NT2/D1 (cell line): ENCODE results near the gene SPPL2B.

Source experiments
- SUZ12 ChIP-seq: IDR thresholded peaks from 2 replicates; pipeline ENCODE4 v1.6.1; 2011; ENCODE audit not compliant: insufficient read length, insufficient read depth; ENCODE audit errors: extremely low read depth
- YY1 ChIP-seq: IDR thresholded peaks from 2 replicates; pipeline ENCODE4 v1.6.1; 2011; ENCODE audit not compliant: insufficient read length, insufficient read depth
- ZNF274 ChIP-seq: IDR thresholded peaks from 2 replicates; pipeline ENCODE4 v1.6.1; 2011; ENCODE audit warnings: mild to moderate bottlenecking, low read depth, low read length

DNA sequence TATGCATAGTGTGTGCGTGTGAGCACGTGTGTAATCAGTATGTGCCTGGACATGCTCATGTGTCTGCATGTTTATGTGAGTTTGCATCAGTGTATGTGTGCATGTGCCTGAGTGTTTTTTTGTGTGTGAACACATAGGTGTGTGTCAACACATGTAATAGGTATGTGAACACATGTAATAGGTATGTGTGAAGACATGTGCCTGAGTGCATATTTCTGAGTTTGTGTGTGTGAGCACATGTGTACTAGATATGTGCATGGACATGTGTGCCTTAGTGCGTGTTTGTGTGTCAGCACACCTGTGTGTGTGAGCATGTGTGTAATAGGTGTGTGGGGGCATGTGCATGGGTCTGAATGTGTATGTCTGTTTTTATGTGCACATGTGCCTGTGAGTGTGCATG is 7.4 kb downstream of the SPPL2B start:
- TF ChIP-seq ZNF274 (no peak), YY1 (no peak), SUZ12 (no peak)
